GM19328 (cell line): ENCODE results near the gene DNAH10.

Experiments
- ATAC-seq: cut with Tn5 transposase; IDR thresholded peaks from one replicate; pipeline ENCODE4 v1.9.1; 2021; ENCODE audit warnings: mild to moderate bottlenecking, moderate library complexity; ENCODE audit not compliant: unreplicated experiment

Gene DNAH10

DNA sequence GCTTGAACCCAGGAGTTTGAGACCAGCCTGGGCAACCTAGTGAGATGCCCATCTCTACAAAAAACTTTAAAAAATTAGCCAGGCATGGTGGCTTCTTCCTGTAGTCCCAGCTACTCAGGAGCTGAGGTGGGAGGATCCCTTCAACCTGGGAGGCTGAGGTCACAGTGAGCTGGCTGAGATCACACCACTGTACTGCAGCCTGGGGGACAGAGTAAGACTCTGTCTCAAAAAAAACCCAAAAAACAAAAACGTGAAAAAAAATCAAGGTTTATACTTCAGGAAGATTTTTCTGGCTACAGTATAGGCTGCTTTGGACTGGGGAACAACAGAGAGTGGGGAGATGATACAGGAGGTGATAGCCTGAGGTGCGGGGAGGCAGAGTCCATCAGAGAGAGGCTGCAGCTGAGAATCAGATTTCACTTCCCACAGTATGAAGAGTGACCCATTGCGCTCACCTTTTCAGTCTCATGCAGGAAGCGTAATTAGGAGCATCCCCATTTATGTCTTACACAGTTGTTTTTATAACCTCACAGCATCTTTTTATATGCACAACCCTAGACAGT lies 28.9 kb downstream of the DNAH10 start:
- ATAC-seq = no peak

- ATAC-seq = no peak
These were observed 31.9 kb downstream of the DNAH10 start for GRCh38 chr12:123794027-123794426.

GRCh38 chr12:123798518-123798917 lies 36.4 kb downstream of the DNAH10 start:
- ATAC-seq = no peak

DNA sequence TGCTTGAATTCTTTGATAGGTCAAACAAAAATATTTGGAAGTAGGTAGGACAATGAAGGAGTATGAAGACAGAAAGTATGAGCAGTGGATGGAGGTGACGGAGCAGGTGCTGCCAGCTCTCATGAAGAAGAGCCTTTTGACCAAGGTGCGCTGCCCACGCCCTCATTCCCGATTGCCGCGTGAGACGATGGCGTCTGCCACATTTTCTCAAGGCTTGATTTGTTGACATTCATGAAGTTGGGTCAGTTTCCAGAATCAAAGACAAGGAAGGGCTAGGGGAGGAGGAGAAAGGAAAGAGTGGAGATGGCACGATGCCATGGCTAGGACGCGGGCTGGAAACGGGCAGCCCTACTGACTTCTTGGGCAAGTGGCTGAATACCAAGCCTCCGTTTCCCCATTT lies 37.1 kb downstream of the DNAH10 start:
- ATAC-seq = no peak

GRCh38 chr12:123801573-123802178 lies 39.6 kb downstream of the DNAH10 start:
- no peak for ATAC-seq

GRCh38 chr12:123805173-123805572 lies 43.1 kb downstream of the DNAH10 start:
- ATAC-seq = no peak

DNA sequence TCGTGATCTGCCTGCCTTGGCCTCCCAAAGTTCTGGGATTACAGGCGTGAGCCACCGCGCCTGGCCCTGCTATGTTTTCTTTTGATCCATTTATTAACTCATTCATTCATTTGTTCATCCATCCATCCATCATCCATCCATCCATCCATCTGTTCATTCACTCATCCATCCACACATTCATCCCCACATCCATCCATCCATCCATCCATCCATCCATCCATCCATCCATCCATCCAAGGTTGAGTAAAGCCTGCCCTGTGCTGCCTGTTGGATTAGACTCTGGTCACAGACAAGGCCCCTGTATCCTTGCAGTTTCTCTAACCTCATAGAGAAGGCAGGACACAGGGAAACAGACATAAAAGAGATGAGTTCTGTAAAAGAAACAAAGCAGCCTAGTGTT lies 44.9 kb downstream of the DNAH10 start:
- no peak for ATAC-seq

DNA sequence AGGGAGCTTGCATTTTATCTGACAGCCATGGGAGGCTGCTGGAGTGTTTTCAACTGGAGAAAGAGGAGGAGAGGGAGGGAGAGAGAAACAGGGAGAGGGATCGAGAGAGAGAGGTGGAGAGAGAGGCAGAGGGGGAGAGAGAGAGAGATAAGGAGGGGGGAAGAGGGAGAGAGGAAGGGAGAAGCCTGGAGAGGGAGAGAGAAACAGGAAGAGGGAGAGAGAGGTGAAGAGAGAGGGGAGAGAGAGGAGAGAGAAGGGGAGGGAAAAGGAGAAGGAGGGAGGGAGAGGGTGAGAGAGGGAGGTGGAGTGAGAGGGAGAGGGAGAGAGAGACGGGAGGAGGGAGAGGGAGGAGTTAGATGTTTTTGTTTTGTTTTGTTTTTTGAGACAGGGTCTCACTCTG lies 45.6 kb downstream of the DNAH10 start:
- no peak for ATAC-seq

DNA sequence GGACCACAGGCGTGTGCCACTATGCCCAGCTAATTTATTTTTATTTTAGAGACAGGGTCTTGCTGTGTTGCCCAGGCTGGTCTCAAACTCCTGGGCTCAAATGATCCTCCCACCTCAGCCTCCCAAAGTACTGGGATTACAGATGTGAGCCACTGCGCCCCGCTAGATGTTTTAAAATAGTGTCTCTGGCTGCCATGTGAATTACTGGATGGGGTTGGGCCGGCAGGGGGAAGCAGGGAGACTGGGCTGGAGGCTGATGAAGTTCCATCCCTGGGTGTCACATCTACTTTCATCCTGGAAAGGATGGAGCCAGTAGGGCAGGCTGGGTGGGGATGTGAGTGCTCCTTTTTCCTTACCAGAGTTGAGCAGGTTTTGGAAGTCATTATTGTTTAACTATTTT lies 46.1 kb downstream of the DNAH10 start:
- ATAC-seq = no peak

- no peak for ATAC-seq
These were observed 51.2 kb downstream of the DNAH10 start for GRCh38 chr12:123813349-123813748.

GRCh38 chr12:123815968-123816367 lies 53.9 kb downstream of the DNAH10 start:
- no peak for ATAC-seq

GRCh38 chr12:123816896-123817537 lies 54.9 kb downstream of the DNAH10 start:
- no peak for ATAC-seq

DNA sequence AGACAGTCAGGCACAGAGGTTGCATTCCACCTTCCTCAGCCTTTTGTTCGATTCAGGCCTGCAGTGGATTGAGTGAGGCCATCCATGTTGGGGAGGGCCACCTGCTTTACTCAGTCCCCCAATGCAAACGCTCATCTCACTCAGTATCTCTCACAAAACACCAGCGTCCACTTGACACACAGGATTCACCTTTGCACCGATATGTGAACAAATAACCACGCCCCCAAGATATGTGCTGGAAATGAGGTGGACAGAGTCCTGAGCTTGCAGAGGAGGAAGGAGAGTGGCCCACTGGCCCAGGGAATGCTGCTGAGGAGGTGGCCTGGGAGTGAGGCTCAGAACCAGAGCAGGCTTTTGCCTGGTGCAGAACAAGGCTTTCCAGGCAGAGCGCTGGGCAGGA lies 60.7 kb downstream of the DNAH10 start:
- ATAC-seq = no peak

- ATAC-seq = no peak
These were observed 66.0 kb downstream of the DNAH10 start for GRCh38 chr12:123828120-123828519.

GRCh38 chr12:123828854-123829547 lies 66.9 kb downstream of the DNAH10 start:
- ATAC-seq = no peak

DNA sequence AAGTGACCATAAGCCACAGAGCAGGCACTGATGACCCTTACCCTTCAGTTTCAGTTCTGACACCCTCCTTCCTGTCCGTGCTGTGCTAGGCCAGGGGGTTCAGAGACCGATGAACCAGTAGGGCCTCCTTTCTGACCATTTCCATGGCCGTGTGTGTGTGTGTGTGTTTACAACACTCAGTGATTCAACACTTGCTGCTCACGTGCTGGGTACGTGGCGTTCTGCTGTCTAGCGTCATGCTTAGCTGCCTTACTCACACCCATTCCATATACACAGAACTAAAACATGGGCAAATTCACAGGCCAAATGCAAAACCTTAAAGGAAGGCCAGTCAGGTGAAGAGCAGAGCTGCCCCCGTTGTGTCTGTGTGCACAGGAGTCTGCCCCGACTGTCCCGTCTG lies 67.5 kb downstream of the DNAH10 start:
- ATAC-seq = no peak

DNA sequence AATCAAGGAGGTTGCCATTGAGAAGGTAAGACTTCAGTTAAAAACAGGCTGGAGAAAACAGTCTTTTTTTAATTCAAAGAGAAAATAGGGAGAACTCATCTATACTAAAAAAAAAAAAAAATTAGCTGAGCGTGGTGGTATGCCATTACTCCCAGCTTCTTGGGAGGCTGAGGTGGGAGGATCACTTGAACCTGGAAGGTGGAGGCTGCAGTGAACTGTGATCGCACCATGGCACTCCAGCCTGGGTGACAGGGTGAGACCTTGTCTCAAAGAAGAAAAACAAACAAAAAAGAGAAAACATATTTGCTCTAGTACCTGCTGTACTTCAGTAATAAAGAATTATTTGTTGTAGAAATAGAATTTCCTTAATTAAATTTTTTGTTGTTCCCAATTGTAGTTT lies 68.6 kb downstream of the DNAH10 start:
- no peak for ATAC-seq

GRCh38 chr12:123832052-123832451 lies 70.0 kb downstream of the DNAH10 start:
- ATAC-seq = no peak

GRCh38 chr12:123833830-123834229 lies 71.7 kb downstream of the DNAH10 start:
- ATAC-seq = no peak

GRCh38 chr12:123834845-123835244 lies 72.7 kb downstream of the DNAH10 start:
- no peak for ATAC-seq

- no peak for ATAC-seq
These were observed 74.2 kb downstream of the DNAH10 start for GRCh38 chr12:123836292-123836691.

- no peak for ATAC-seq
These were observed 77.7 kb downstream of the DNAH10 start for GRCh38 chr12:123839826-123840225.
